Upper lobe of right lung (tissue), 1 donor: ENCODE measurements around the gene VSIR. TPM values are rescaled to one million over a fixed set of nuclear protein-coding genes. Genes with fewer than 3 reads are reported as not detected.
A peak's percentile ranks its signal among the peaks of the same experiment; 100 is the strongest.

ENCODE experiments used
- ATAC-seq: fragments of 200-7000 bp; cut with Tn5 transposase; one replicate; pipeline ENCODE4 v1.9.1; 2020; ENCODE audit warnings: mild to moderate bottlenecking, moderate library complexity
- DNase-seq: peaks from one replicate; pipeline ENCODE4 v3.0.0-alpha.2; 2020
- H3K27ac ChIP-seq: fragments of 200-600 bp; one replicate; pipeline ENCODE4 v1.8.0; 2022
- H3K27me3 ChIP-seq: fragments of 200-600 bp; one replicate; pipeline ENCODE4 v1.8.0; 2022; ENCODE audit warnings: mild to moderate bottlenecking
- H3K36me3 ChIP-seq: fragments of 200-600 bp; one replicate; pipeline ENCODE4 v1.8.0; 2022
- H3K4me1 ChIP-seq: fragments of 200-600 bp; one replicate; pipeline ENCODE4 v1.8.0; 2022
- H3K4me3 ChIP-seq: fragments of 200-600 bp; one replicate; pipeline ENCODE4 v1.8.0; 2022; ENCODE audit warnings: mild to moderate bottlenecking
- H3K9me3 ChIP-seq: fragments of 200-600 bp; one replicate; pipeline ENCODE4 v1.8.0; 2022
- intact Hi-C: fragments of 100-400 bp; cut with DNase I; formaldehyde crosslinking; loops from one replicate; pipeline ENCODE4 v1.11.0; 2022
- total RNA-seq: library from RNA; stranded (reverse); fragmentation: NEBNext Ultra II Directional; extraction: Animal tissue kit (Norgen Biotek cat#: 25700); gene quantifications from one replicate; pipeline ENCODE4 v1.2.1, GENCODE V29; 2021
- TF ChIP-seq, protein P1 (sequence below): fragments of 200-600 bp; IDR thresholded peaks from one replicate; pipeline ENCODE4 v1.8.0; 2022; ENCODE audit warnings: antibody characterized with exemption
- donor health status: DM: no; HTN: yes; CAD: no; lungs with severe emphysema.

Gene VSIR
- total RNA-seq, 1 donor from 2014 or later: 128 TPM

DNA sequence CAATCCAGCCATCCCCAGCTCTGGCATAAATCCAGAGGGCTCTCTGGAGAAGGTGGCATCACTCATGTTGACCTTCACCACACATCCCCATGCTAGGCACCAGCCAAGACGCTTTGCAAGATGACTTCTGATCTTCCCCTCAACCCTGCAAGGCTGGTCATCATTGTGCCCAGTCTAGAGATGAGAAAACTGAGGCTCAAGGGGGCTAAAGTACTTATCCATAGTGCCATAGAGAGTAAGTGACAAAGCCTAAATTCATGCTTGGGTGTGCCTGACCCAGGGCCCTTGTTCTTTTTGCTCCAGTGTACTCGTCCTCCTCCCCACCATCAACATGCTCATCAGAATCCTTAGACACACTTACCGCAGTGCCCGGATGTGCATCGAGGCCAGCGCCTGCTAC lies 52.0 kb downstream of the VSIR start:
- Histone ChIP-seq H3K4me3 (no peak overlapping the region), H3K36me3 (no peaks in the 10 kb centered on the region), H3K27ac (no peak overlapping the region), H3K4me1 (peaks cover 20% of the 10 kb centered on the region), H3K9me3 (no peaks in the 10 kb centered on the region), H3K27me3 (no peaks in the 10 kb centered on the region)
- TF ChIP-seq, protein P1, sequence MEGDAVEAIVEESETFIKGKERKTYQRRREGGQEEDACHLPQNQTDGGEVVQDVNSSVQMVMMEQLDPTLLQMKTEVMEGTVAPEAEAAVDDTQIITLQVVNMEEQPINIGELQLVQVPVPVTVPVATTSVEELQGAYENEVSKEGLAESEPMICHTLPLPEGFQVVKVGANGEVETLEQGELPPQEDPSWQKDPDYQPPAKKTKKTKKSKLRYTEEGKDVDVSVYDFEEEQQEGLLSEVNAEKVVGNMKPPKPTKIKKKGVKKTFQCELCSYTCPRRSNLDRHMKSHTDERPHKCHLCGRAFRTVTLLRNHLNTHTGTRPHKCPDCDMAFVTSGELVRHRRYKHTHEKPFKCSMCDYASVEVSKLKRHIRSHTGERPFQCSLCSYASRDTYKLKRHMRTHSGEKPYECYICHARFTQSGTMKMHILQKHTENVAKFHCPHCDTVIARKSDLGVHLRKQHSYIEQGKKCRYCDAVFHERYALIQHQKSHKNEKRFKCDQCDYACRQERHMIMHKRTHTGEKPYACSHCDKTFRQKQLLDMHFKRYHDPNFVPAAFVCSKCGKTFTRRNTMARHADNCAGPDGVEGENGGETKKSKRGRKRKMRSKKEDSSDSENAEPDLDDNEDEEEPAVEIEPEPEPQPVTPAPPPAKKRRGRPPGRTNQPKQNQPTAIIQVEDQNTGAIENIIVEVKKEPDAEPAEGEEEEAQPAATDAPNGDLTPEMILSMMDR: no peak
- DNase-seq (no peak), ATAC-seq (no peak)
- intact Hi-C loops: no loop called here

DNA sequence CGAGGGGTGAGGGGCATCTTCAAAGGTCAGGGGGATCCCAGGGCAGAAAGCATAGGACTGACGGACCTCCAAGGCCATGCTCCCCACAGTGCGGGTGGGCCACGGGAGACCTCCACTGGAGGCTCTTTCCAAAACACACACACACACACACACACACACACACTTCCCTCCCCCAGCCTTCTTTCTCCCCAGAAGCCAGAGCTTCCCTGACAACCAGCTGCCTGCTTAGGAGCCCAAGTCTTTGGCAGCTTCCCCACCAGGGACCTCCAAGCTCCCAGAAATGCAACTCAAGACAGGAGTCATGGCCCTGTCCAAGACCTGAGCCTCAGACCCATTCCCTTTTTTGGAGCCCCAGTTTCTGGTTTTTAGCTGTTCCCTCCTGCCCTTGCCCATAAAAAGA lies 53.0 kb downstream of the VSIR start:
- intact Hi-C loops: no loop called here
- H3K4me3 ChIP-seq: no peak overlapping the region
- no peaks in the 10 kb centered on the region for H3K9me3 ChIP-seq
- TF ChIP-seq, protein P1: no peak
- DNase-seq (no peak), ATAC-seq (no peak)
- H3K27me3 ChIP-seq: no peaks in the 10 kb centered on the region
- H3K27ac ChIP-seq: no peak overlapping the region
- H3K36me3 ChIP-seq: no peaks in the 10 kb centered on the region
- peaks cover 18% of the 10 kb centered on the region for H3K4me1 ChIP-seq

DNA sequence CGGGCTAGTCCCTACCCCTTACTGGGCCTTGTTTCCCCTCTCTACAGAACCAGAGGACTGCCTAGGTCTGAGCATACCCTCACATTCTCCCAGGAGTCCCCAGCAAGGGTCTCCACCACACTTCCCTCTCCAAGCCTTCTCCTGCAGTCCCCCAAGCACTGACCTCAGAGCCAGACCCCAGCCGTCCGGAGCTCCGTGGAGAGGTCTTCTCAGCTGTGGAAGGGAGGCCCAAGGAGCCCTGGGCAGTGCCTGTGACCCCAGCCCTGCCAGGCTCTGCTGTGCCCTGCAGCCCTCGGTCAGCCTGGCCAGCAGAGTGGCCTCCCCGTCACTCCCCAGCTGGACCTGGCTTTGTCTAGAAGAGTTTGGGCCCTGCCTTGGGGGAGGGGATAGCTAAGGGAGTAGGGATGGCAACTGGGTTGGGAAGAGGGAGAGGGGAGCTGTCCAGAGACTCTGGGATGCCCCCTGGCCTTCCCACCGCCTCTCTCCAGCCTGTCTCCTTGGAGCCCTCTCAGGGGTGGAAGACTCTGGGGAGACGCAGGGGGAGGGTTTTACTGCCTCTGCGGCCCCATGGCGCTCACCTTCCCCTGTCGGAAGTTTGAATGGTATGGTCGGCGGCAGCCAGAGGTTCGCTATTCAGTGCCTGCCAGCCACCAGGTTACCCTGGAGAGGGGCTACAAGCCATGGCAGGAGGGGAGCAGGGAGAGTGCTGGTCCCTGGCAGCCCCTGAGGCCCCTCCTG lies 53.7 kb downstream of the VSIR start, which contains the start of gene C10orf105:
Gene C10orf105, minus strand, starts transcription at position 315 of the 738 bp plus-strand sequence. CDS start 3,441 bp downstream, outside the sequence.
- Histone ChIP-seq H3K4me1 (peaks cover 25% of the 10 kb centered on the region), H3K27me3 (no peaks in the 10 kb centered on the region), H3K27ac (peak within 1 kb of the TSS; percentile 65), H3K9me3 (no peaks in the 10 kb centered on the region), H3K4me3 (no peak within 1 kb of the TSS), H3K36me3 (no peaks in the 10 kb centered on the region)
- DNase-seq (no peak), ATAC-seq (no peak)
- intact Hi-C loops: no loop called here
- TF ChIP-seq, protein P1: no peak

DNA sequence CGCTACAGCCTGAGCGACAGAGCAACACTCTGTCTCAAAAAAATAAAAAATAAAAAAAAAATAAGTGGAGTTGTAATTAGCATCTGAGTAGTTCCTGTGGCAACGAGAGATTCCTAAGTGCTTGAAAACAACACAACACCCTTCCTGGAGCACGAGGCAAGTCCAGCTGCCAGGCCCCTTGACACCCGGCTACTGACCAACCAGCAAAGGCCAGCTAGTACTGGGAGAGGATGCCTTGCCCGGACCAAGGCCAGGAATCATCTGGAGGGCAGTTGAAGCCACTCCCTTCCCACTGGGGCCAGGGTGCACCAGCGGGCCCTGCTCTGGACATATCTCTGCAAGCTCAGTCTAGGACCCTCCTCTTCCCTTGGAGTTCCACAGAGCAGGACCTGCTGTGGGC lies 54.3 kb downstream of the VSIR start:
- ATAC-seq: peak; percentile 42
- Histone ChIP-seq H3K9me3 (no peaks in the 10 kb centered on the region), H3K4me3 (no peak overlapping the region), H3K27ac (peak overlapping the region; percentile 65), H3K36me3 (no peaks in the 10 kb centered on the region), H3K4me1 (peaks cover 30% of the 10 kb centered on the region), H3K27me3 (no peaks in the 10 kb centered on the region)
- intact Hi-C loops: no loop called here
- DNase-seq: no peak
- TF ChIP-seq, protein P1: no peak

DNA sequence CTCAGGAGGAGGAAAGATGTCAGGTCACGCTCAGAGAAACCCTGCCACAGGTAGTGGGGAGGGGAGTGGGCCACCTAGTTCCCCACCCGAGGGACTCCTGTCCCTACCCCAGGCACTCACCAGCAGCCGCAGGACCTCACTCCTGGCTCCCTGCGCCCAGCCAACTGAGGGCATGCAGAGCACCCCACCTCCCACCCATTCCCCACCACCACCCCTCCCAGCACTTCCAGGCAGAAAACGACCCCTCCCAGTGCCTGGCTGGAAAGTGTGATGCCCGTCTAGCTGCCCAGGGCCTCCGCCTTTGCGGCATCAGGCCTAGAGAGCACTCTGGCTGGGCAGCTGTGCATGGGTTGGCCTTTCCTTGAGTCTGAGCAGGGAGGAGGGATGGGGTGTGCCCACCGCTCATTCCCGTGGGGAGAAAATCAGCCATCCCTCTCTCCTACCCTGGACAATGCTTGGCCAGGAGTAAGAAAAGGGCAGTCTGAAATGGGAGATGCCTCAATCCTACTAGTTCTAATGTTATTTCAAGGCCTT lies 55.1 kb downstream of the VSIR start:
- Histone ChIP-seq H3K27ac (peak overlapping the region; percentile 65), H3K4me1 (peaks cover 39% of the 10 kb centered on the region)

More for the DNA sequence above, 55.1 kb downstream of the VSIR start:
- TF ChIP-seq, protein P1: no peak
- DNase-seq (no peak), ATAC-seq (no peak)
- intact Hi-C loops: no loop called here
- no peaks in the 10 kb centered on the region for H3K36me3 ChIP-seq
- no peaks in the 10 kb centered on the region for H3K27me3 ChIP-seq
- H3K9me3 ChIP-seq: no peaks in the 10 kb centered on the region
- no peak overlapping the region for H3K4me3 ChIP-seq
